Measurements from ENCODE around the gene CNGB1.
"Not testable (repeated sequence)": the region's sequence is repeated elsewhere in the genome, so short reads cannot be mapped to it uniquely, and the experiment has no call there.

CNGB1 gene

DNA sequence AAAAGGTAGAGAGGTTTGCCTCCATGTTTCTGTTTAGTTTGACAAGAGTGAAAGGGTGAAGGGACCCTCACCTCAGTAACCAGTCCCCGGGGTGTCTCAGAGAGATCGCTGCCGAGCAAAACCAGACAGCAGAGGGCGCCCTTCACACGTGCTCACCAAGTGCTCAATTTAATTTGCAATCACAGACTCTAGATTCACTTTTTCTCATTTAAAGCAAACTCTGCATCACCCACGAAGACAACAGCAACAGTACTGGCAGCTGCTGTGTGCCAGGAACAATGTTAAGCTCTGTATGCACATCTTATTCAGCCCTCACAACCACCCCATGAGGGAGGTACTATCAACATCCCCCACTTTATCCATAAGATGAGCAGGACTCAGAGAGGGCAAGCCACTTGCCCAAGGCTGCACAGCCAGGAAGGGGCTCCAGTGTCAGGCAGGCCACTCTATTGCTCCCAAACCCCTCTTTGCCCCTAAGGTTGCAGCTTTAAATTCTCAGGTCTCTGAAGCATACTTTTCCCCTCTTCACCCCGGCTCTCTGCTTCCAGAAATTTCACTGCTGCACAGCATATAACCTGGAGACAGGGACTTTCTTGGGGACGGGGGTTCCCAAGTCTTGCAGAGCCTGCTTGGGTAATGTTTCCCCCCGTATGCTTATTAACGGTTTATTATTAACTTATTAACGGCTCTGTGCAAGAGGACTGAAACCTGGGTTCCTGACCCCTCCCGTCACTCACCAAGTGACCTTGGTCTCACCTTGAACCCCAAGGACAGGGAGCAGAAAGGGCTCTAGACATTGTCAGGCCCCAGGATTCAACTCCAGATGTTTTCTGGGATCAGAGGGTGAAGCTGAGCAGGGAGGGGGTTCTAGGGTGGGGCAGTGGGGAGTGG, 70.9 kb downstream of the CNGB1 start:
- Histone ChIP-seq H3K9me3 (no peaks in the 10 kb centered on the region), H3K27ac (no peak overlapping the region), H3K36me3 (no peaks in the 10 kb centered on the region), H3K4me1 (ENCODE audit: control insufficient read depth in 1 of 2, insufficient read depth in 1 of 2, low read depth in 1 of 2, low read length in 1 of 2) (peaks cover 2 to 12% of the 10 kb centered on the region in 2 experiments), H3K4me3 (ENCODE audit: low read depth in 1 of 2, low read length in 1 of 2) (no peak overlapping the region), H3K27me3 (no peaks in the 10 kb centered on the region)
- TF ChIP-seq CTCF (IDR thresholded peaks at IDR 0.05) = peak; percentile 81

DNA sequence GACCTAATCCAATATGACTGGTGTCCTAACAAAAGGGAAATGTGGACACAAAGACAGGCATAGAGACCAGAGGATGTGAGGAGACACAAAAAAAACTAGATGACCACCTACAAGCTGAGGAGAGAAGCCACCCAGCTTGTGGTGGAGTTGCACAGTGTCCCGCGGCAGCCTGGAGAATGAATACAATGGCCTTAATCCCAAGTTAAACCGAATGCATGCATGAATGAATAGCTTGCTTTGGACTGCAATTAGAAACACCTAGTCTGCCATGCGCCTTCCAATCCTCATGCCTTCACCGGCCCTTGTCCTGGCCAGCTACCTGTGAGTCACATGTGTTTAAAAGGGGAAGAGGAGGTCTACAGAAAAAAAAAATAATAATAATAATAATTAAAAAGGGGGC, 72.0 kb downstream of the CNGB1 start:
- H3K27me3 ChIP-seq = no peaks in the 10 kb centered on the region
- H3K4me3 ChIP-seq (ENCODE audit: low read depth in 1 of 2, low read length in 1 of 2) = no peak overlapping the region
- H3K4me1 ChIP-seq (ENCODE audit: control insufficient read depth in 1 of 2, insufficient read depth in 1 of 2, low read depth in 1 of 2, low read length in 1 of 2) = peaks cover 13 to 22% of the 10 kb centered on the region in 2 experiments
- no peak for TF ChIP-seq CTCF (IDR thresholded peaks at IDR 0.05)
- no peak overlapping the region for H3K27ac ChIP-seq
- no peaks in the 10 kb centered on the region for H3K36me3 ChIP-seq
- no peaks in the 10 kb centered on the region for H3K9me3 ChIP-seq

GRCh38 chr16:57897996-57898395, 72.9 kb downstream of the CNGB1 start:
- no peaks in the 10 kb centered on the region for H3K27me3 ChIP-seq
- no peak overlapping the region for H3K27ac ChIP-seq
- H3K4me1 ChIP-seq (ENCODE audit: control insufficient read depth in 1 of 2, insufficient read depth in 1 of 2, low read depth in 1 of 2, low read length in 1 of 2) = peaks cover 22 to 32% of the 10 kb centered on the region in 2 experiments
- no peaks in the 10 kb centered on the region for H3K36me3 ChIP-seq
- H3K9me3 ChIP-seq = no peaks in the 10 kb centered on the region
- TF ChIP-seq CTCF (IDR thresholded peaks at IDR 0.05) = no peak
- no peak overlapping the region for H3K4me3 ChIP-seq (ENCODE audit: low read depth in 1 of 2, low read length in 1 of 2)

GRCh38 chr16:57897053-57897784, 73.7 kb downstream of the CNGB1 start:
- H3K4me3 ChIP-seq (ENCODE audit: low read depth in 1 of 2, low read length in 1 of 2) = no peak overlapping the region
- H3K27me3 ChIP-seq = no peaks in the 10 kb centered on the region
- no peak overlapping the region for H3K27ac ChIP-seq
- H3K36me3 ChIP-seq = no peaks in the 10 kb centered on the region
- H3K4me1 ChIP-seq (ENCODE audit: control insufficient read depth in 1 of 2, insufficient read depth in 1 of 2, low read depth in 1 of 2, low read length in 1 of 2) = peaks cover 30 to 40% of the 10 kb centered on the region in 2 experiments
- no peak for TF ChIP-seq CTCF (IDR thresholded peaks at IDR 0.05)
- no peaks in the 10 kb centered on the region for H3K9me3 ChIP-seq

DNA sequence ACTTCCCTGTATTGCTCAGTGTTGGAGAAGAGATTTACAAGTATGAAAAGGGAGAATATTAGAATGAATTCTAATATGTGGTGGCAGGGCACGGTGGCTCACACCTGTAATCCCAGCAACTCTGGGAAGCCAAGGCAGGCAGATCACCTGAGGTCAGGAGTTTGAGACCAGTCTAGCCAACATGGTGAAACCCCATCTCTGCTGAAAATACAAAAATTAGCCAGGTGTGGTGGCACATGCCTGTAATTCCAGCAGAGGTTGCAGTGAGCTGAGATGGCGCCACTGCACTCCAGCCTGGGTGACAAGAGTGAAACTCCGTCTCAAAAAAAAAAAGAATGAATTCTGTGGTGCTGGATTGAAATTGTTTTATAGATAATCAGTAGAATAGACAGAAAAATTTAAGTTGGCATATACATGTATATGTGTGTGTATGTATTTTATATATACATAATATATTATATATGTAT, 75.8 kb downstream of the CNGB1 start:
- peak overlapping the region; percentile 92 for H3K27ac ChIP-seq

More for the DNA sequence above, 75.8 kb downstream of the CNGB1 start:
- peaks cover 33 to 55% of the 10 kb centered on the region in 2 experiments for H3K4me1 ChIP-seq (ENCODE audit: control insufficient read depth in 1 of 2, insufficient read depth in 1 of 2, low read depth in 1 of 2, low read length in 1 of 2)
- not testable (repeated sequence) for H3K4me3 ChIP-seq (ENCODE audit: low read depth in 1 of 2, low read length in 1 of 2); H3K9me3 ChIP-seq; H3K27me3 ChIP-seq; H3K36me3 ChIP-seq
